MM.1S (cell line): ENCODE results near the gene SLC12A3.

Source experiments
- DNase-seq: peaks from one replicate; pipeline ENCODE4 v3.0.0-alpha.2; 2015
- H2AFZ ChIP-seq: fragments of 300-600 bp; sonication (generic); 2 replicates; pipeline ENCODE4 v1.6.0; 2016; ENCODE audit warnings: antibody characterized with exemption, low read length
- H3F3A ChIP-seq: fragments of 300-600 bp; sonication (generic); 2 replicates; pipeline ENCODE4 v1.6.1; 2016; ENCODE audit warnings: mild to moderate bottlenecking, antibody characterized with exemption, low read length, moderate library complexity, mixed read lengths; ENCODE audit not compliant: insufficient read depth
- H3K27ac ChIP-seq: fragments of 300-600 bp; sonication (generic); 2 replicates; pipeline ENCODE4 v1.5.1; 2016; ENCODE audit warnings: mild to moderate bottlenecking, low read length
- H3K27me3 ChIP-seq: fragments of 300-600 bp; sonication (generic); replicated peaks from 2 replicates; pipeline ENCODE4 v1.6.0; 2016; ENCODE audit warnings: low read length; ENCODE audit not compliant: insufficient read depth
- H3K36me3 ChIP-seq: fragments of 300-600 bp; sonication (generic); replicated peaks from 2 replicates; pipeline ENCODE4 v1.6.1; 2016; ENCODE audit warnings: mild to moderate bottlenecking, low read length, mixed read lengths; ENCODE audit not compliant: insufficient read depth
- H3K4me1 ChIP-seq: fragments of 300-600 bp; sonication (generic); 2 replicates; pipeline ENCODE4 v1.6.1; 2016; ENCODE audit warnings: low read length, mixed read lengths
- H3K4me2 ChIP-seq: fragments of 300-600 bp; sonication (generic); 2 replicates; pipeline ENCODE4 v1.6.0; 2016; ENCODE audit warnings: low read depth, low read length
- H3K4me3 ChIP-seq: fragments of 300-600 bp; sonication (generic); 2 replicates; pipeline ENCODE4 v1.5.1; 2016; ENCODE audit warnings: low read length, mixed read lengths
- H3K79me2 ChIP-seq: fragments of 300-600 bp; sonication (generic); 2 replicates; pipeline ENCODE4 v1.6.1; 2016; ENCODE audit warnings: mixed run types, low read length, mixed read lengths
- H3K9ac ChIP-seq: fragments of 300-600 bp; sonication (generic); 2 replicates; pipeline ENCODE4 v1.6.1; 2016; ENCODE audit warnings: low read length, mixed read lengths
- H3K9me2 ChIP-seq: fragments of 300-600 bp; sonication (generic); replicated peaks from 2 replicates; pipeline ENCODE4 v1.6.1; 2016; ENCODE audit warnings: mild to moderate bottlenecking, low read length, mixed read lengths; ENCODE audit not compliant: insufficient read depth
- H3K9me3 ChIP-seq: fragments of 300-600 bp; sonication (generic); replicated peaks from 2 replicates; pipeline ENCODE4 v1.6.1; 2016; ENCODE audit warnings: mild to moderate bottlenecking, low read length, mixed read lengths; ENCODE audit not compliant: insufficient read depth
- H4K20me1 ChIP-seq: fragments of 300-600 bp; sonication (generic); 2 replicates; pipeline ENCODE4 v1.6.1; 2016; ENCODE audit warnings: mild to moderate bottlenecking, low read length, moderate library complexity, mixed read lengths; ENCODE audit not compliant: insufficient read depth
- CTCF ChIP-seq: fragments of 300-600 bp; sonication (generic); IDR thresholded peaks from 2 replicates; pipeline ENCODE4 v1.5.1; 2016; ENCODE audit warnings: antibody characterized with exemption, low read length, mixed read lengths
- EZH2 ChIP-seq: fragments of 300-600 bp; sonication (generic); optimal IDR thresholded peaks from 2 replicates; pipeline ENCODE3; 2017; ENCODE audit warnings: low read depth, mild to moderate bottlenecking, antibody characterized with exemption, low read length, mixed read lengths
- EZH2phosphoT487 ChIP-seq: fragments of 300-600 bp; sonication (generic); IDR thresholded peaks from 2 replicates; pipeline ENCODE4 v1.6.1; 2018; ENCODE audit warnings: antibody characterized with exemption, low read length

The SLC12A3 gene

DNA sequence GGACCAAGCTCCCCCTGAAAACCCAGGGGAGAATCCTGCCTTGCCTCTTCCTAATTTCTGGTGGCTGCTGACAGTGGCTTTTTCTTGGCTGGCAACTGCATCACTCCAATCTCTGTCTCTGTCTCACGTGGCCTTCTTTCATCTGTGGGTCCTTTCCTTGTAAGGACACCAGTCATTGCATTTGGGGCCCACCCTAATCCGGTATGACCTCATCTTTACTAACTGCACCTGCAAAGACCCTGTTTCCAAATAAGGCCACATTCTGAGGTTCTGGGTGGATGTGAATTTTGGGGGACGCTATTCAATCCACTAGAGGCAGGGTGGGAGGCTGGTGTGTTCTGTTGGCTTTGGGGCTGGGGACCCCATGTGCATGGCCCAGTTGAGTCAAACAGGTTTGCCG lies 11.0 kb downstream of the SLC12A3 start:
- TF ChIP-seq CTCF, result no peak
- no peak for TF ChIP-seq EZH2phosphoT487
- TF ChIP-seq EZH2, result no peak
- Histone ChIP-seq H3K4me1 (peaks cover 5% of the 10 kb centered on the region), H3K9me3 (no peaks in the 10 kb centered on the region), H3K9me2 (no peaks in the 10 kb centered on the region), H3K9ac (no peak overlapping the region), H3K36me3 (no peaks in the 10 kb centered on the region), H4K20me1 (no peaks in the 10 kb centered on the region), H3F3A (no peaks in the 10 kb centered on the region), H3K4me2 (no peak overlapping the region), H3K27me3 (no peaks in the 10 kb centered on the region), H3K4me3 (no peak overlapping the region), H2AFZ (no peak overlapping the region), H3K27ac (no peak overlapping the region), H3K79me2 (no peaks in the 10 kb centered on the region)
- no peak for DNase-seq

- no peak overlapping the region for H3K9ac ChIP-seq
- H3F3A ChIP-seq, result no peaks in the 10 kb centered on the region
- no peaks in the 10 kb centered on the region for H3K4me1 ChIP-seq
- no peak overlapping the region for H3K4me3 ChIP-seq
- H4K20me1 ChIP-seq, result no peaks in the 10 kb centered on the region
- H3K36me3 ChIP-seq, result no peaks in the 10 kb centered on the region
- no peaks in the 10 kb centered on the region for H3K27me3 ChIP-seq
- no peak overlapping the region for H3K27ac ChIP-seq
- TF ChIP-seq EZH2phosphoT487 (no peak), CTCF (no peak)
- H2AFZ ChIP-seq, result no peak overlapping the region
- no peaks in the 10 kb centered on the region for H3K9me2 ChIP-seq
- no peaks in the 10 kb centered on the region for H3K9me3 ChIP-seq
- no peak overlapping the region for H3K4me2 ChIP-seq
- no peak for DNase-seq
- no peaks in the 10 kb centered on the region for H3K79me2 ChIP-seq
Observed at GRCh38 chr16:56877486-56878182, 12.6 kb downstream of the SLC12A3 start.

DNA sequence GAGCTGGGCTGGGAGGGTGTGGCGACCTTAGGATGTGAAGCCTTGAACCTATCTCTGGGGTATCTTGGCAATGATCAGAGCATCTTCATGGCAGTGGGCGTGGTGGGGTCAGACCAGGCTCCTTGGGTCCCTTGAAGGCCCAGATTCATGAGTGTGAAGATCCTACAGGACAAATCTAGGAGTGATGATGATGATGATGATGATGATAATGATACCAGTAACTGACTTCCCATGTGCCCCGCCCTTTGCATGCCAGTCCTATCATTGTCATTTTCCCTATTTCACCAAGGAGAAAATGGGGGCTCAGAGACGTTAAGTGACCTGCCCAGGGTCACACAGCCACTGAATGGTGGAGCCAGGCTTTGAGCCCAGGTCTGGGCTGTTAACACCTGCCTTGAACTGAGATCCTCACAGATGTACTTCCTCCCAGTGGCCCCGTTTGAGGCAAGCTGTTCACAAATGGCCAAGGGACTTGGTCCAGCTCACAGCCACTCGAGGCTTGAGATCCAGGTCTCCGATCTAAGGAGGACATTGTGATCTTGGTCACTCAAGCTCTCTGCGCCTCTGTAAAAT lies 13.4 kb downstream of the SLC12A3 start:
- H3K9me2 ChIP-seq, result no peaks in the 10 kb centered on the region
- H3K9me3 ChIP-seq, result no peaks in the 10 kb centered on the region
- H3K27me3 ChIP-seq, result no peaks in the 10 kb centered on the region
- no peaks in the 10 kb centered on the region for H3F3A ChIP-seq
- H3K4me2 ChIP-seq, result no peak overlapping the region
- TF ChIP-seq CTCF (no peak), EZH2 (no peak), EZH2phosphoT487 (no peak)
- no peaks in the 10 kb centered on the region for H3K36me3 ChIP-seq
- no peaks in the 10 kb centered on the region for H4K20me1 ChIP-seq
- H3K79me2 ChIP-seq, result no peaks in the 10 kb centered on the region
- no peak overlapping the region for H3K9ac ChIP-seq
- no peak overlapping the region for H2AFZ ChIP-seq
- no peak overlapping the region for H3K27ac ChIP-seq
- DNase-seq, result no peak
- H3K4me3 ChIP-seq, result no peak overlapping the region
- H3K4me1 ChIP-seq, result no peaks in the 10 kb centered on the region
